Small intestine (tissue), 7 donors: Measurements from ENCODE around the gene PHF13. TPM values are rescaled to one million over a fixed set of nuclear protein-coding genes. Genes with fewer than 3 reads are reported as not detected.
"Not testable (repeated sequence)": the region's sequence is repeated elsewhere in the genome, so short reads cannot be mapped to it uniquely, and the experiment has no call there.

ENCODE experiments used
- DNase-seq, 2 donors: peaks; one replicate each; pipeline versions ENCODE4 v3.0.0 to v3.0.0-alpha.2; 2013
- FAIRE-seq: peaks from 2 replicates; lab custom pipeline; 2012; peaks lifted over from hg19 to GRCh38; lab: Jason Lieb, UNC
- H3K27ac ChIP-seq, 3 donors: one replicate each; pipeline ENCODE4 v1.5.1; 2013; ENCODE audit warnings: low read length in 2 of 3, mild to moderate bottlenecking in 2 of 3, control low read depth in 1 of 3, inconsistent platforms in 1 of 3, low read depth in 1 of 3, moderate library complexity in 1 of 3
- H3K27me3 ChIP-seq, 3 donors: one replicate each; pipeline ENCODE4 v1.6.1; 2013; ENCODE audit warnings: low read length in 3 of 3, inconsistent platforms in 1 of 3; ENCODE audit not compliant: control insufficient read depth in 3 of 3, insufficient read depth in 3 of 3
- H3K36me3 ChIP-seq, 3 donors: one replicate each; pipeline ENCODE4 v1.6.1; 2013; ENCODE audit warnings: low read length in 3 of 3, inconsistent platforms in 1 of 3, low read depth in 1 of 3, mild to moderate bottlenecking in 1 of 3, moderate library complexity in 1 of 3; ENCODE audit not compliant: control insufficient read depth in 3 of 3, insufficient read depth in 2 of 3
- H3K4me1 ChIP-seq, 3 donors: one replicate each; pipeline ENCODE4 v1.6.1; 2013; ENCODE audit warnings: low read length in 2 of 3, inconsistent platforms in 1 of 3, low read depth in 1 of 3, mild to moderate bottlenecking in 1 of 3, moderate library complexity in 1 of 3; ENCODE audit not compliant: control insufficient read depth in 3 of 3, insufficient read depth in 2 of 3
- H3K4me3 ChIP-seq, 3 donors: one replicate each; pipeline ENCODE4 v1.5.1; 2013; ENCODE audit warnings: low read length in 3 of 3, control low read depth in 1 of 3, inconsistent platforms in 1 of 3, low read depth in 1 of 3, mild to moderate bottlenecking in 1 of 3, moderate library complexity in 1 of 3
- H3K9me3 ChIP-seq, 2 donors: one replicate each; pipeline ENCODE4 v1.6.1; 2013; ENCODE audit warnings: low read depth in 1 of 2, low read length in 1 of 2; ENCODE audit not compliant: control insufficient read depth in 2 of 2, insufficient read depth in 1 of 2
- WGBS, 3 donors: extraction: QIAGEN DNeasy Blood & Tissue Kit; methylation state at CpG; one replicate each; pipeline ENCODE4 v1.1.7; 2013; 5-methylcytosine and 5-hydroxymethylcytosine counted together
- polyA plus RNA-seq, 4 donors: library from polyadenylated mRNA; stranded (reverse) in 3 of 4; unstranded in 1 of 4; fragments of 200-250 nt in 3 of 4; fragments of 120-200 nt in 1 of 4; gene quantifications; one replicate each; pipeline versions ENCODE4 v1.2.1 to v1.2.3, GENCODE V29; 2013
- donor health status: healthy with polysubstance abuse.
- donor health status: control.
- donor health status: control.
- donor health status: Bipolar disorder and iron deficiency.
- donor health status: healthy.

PHF13 gene
- polyA plus RNA-seq, 4 donors, result 4.0 to 13.4 (median 4.8) TPM

GRCh38 chr1:6635910-6636760, 22.6 kb downstream of the PHF13 start:
- no peak overlapping the region for H3K4me3 ChIP-seq
- FAIRE-seq (no peak), DNase-seq (no peak)
- H3K9me3 ChIP-seq, result no peaks in the 10 kb centered on the region
- H3K27me3 ChIP-seq, result no peaks in the 10 kb centered on the region
- H3K4me1 ChIP-seq, result no peaks in the 10 kb centered on the region
- H3K36me3 ChIP-seq, result peaks cover 10 to 88% (median 11%) of the 10 kb centered on the region in 3 donors
- WGBS, 3 donors, result 82 to 89% (median 88%) methylated on average over 16 of the region's 16 CpGs
- no peak overlapping the region for H3K27ac ChIP-seq

GRCh38 chr1:6636778-6637177, 23.2 kb downstream of the PHF13 start:
- DNase-seq, H3K4me3 ChIP-seq, H3K4me1 ChIP-seq, H3K27ac ChIP-seq, H3K27me3 ChIP-seq, H3K9me3 ChIP-seq, FAIRE-seq: not testable (repeated sequence)
- peaks cover 10 to 86% (median 10%) of the 10 kb centered on the region in 3 donors for H3K36me3 ChIP-seq
- WGBS, 3 donors, result 87 to 97% (median 94%) methylated on average over 6 of the region's 6 CpGs

- Histone ChIP-seq H3K4me3 (no peak overlapping the region), H3K9me3 (no peaks in the 10 kb centered on the region), H3K27ac (no peak overlapping the region), H3K36me3 (peaks cover 9 to 87% (median 10%) of the 10 kb centered on the region in 3 donors), H3K27me3 (no peaks in the 10 kb centered on the region), H3K4me1 (no peaks in the 10 kb centered on the region)
- 89 to 92% (median 91%) methylated on average over 9 of the region's 9 CpGs for WGBS, 3 donors
- no peak for DNase-seq
- FAIRE-seq, result no peak
Observed at GRCh38 chr1:6637770-6638169, 24.2 kb downstream of the PHF13 start.

DNA sequence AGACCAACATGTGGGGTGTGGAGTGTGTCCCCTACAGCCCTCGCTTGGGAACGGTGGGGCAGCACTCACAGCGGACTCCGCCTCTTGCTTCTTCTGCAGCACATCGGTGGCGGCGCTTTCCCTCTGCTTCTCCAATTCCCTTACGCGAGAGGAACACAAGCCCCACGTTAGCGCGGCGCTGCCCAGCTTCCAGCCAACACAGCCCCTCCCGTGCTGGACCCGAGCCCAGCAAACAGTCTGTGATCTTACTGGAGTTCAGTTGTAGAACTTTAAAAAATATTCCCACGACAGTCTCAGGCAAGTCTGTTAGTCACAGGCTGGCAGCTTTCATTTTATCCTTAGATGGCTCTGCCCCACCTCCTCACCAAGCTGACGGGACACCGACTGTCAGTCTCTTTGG, 24.7 kb downstream of the PHF13 start:
- Histone ChIP-seq H3K9me3 (no peaks in the 10 kb centered on the region), H3K36me3 (peaks cover 7 to 86% (median 11%) of the 10 kb centered on the region in 3 donors), H3K27me3 (no peaks in the 10 kb centered on the region), H3K27ac (no peak overlapping the region), H3K4me1 (no peaks in the 10 kb centered on the region), H3K4me3 (no peak overlapping the region)
- DNase-seq (no peak), FAIRE-seq (no peak)
- WGBS, 3 donors, result 72 to 89% (median 88%) methylated on average over 18 of the region's 18 CpGs

- H3K4me3 ChIP-seq, H3K9me3 ChIP-seq, DNase-seq, H3K27me3 ChIP-seq, FAIRE-seq, H3K27ac ChIP-seq, H3K4me1 ChIP-seq: not testable (repeated sequence)
- WGBS, 3 donors, result 91 to 98% (median 93%) methylated on average over 3 of the region's 3 CpGs
- H3K36me3 ChIP-seq, result peaks cover 8 to 88% (median 17%) of the 10 kb centered on the region in 3 donors
Observed at GRCh38 chr1:6640867-6641266, 27.3 kb downstream of the PHF13 start.

- no peaks in the 10 kb centered on the region for H3K27me3 ChIP-seq
- no peaks in the 10 kb centered on the region for H3K9me3 ChIP-seq
- no peak overlapping the region for H3K27ac ChIP-seq
- FAIRE-seq, result no peak
- H3K36me3 ChIP-seq, result peaks cover 2 to 59% (median 10%) of the 10 kb centered on the region in 3 donors
- 92 to 95% (median 92%) methylated on average over 7 of the region's 7 CpGs for WGBS, 3 donors
- no peaks in the 10 kb centered on the region for H3K4me1 ChIP-seq
- no peak overlapping the region for H3K4me3 ChIP-seq
- DNase-seq, result no peak
Observed at GRCh38 chr1:6645018-6645417, 31.5 kb downstream of the PHF13 start.

DNA sequence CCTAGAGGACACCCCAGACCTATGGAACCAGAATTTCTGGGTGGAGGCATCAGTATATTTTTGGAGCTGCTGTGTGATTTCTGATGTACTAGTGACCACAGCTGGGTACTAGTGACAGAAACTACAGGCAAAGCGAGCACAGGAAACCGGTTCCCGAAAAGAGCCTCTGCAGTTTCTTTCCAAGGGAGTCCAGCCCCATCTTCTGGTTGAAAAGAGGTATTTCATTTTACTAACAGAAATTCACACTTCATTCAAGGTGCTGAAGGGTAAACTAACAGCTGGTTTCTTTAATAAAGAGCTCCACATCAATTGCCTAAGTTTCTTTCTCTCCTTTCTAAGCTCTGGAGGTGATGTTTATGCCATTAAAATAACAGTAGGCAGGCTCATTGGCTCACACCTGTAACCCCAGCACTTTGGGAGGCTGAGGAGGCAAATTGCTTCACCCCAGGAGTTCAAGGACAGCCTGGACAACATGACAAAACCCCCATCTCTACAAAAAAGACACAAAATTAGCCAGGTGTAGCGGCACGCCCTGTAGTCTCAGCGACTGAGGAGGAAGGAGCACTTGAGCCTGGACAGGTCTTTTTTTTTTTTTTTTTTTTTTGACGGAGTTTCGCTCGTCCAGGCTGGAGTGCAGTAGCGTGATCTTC, 33.1 kb downstream of the PHF13 start:
- FAIRE-seq, result no peak
- Histone ChIP-seq H3K27me3 (no peaks in the 10 kb centered on the region), H3K4me1 (no peaks in the 10 kb centered on the region), H3K27ac (no peak overlapping the region), H3K9me3 (no peaks in the 10 kb centered on the region), H3K4me3 (no peak overlapping the region), H3K36me3 (peaks cover 4 to 64% (median 10%) of the 10 kb centered on the region in 3 donors)
- 62 to 65% (median 64%) methylated on average over 9 to 10 of the region's 10 CpGs for WGBS, 3 donors
- peak; percentile 28 to 38 for DNase-seq

DNA sequence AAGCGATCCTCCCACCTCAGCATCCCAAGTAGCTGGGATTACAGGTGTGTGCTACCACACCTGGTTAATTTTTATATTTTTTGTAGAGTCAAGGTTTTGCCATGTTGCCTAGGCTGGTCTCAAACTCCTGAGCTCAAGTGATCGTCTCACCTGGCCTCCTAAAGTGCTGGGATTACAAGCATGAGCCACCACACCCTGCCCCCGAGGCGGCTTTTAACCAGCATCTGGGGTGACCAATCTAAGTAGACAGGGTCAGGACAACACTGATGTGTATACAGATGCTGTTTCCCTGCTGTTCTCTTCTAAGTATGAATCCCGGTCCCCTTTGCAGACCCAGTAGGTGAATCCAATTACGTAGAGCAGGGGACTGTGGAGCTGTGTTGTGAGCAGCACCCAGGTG, 35.0 kb downstream of the PHF13 start:
- Histone ChIP-seq H3K27me3 (no peaks in the 10 kb centered on the region), H3K4me3 (no peak overlapping the region), H3K4me1 (no peaks in the 10 kb centered on the region), H3K36me3 (peaks cover 15 to 64% (median 17%) of the 10 kb centered on the region in 3 donors), H3K27ac (no peak overlapping the region), H3K9me3 (no peaks in the 10 kb centered on the region)
- 91 to 95% (median 94%) methylated on average over 6 of the region's 6 CpGs for WGBS, 3 donors
- no peak for DNase-seq
- FAIRE-seq, result no peak
